Measurements from ENCODE around the gene AFDN.
"Not testable (repeated sequence)": the region's sequence is repeated elsewhere in the genome, so short reads cannot be mapped to it uniquely, and the experiment has no call there.

Gene AFDN

GRCh38 chr6:167968091-167968490, 141.4 kb downstream of the AFDN start:
- TF ChIP-seq, protein P1, sequence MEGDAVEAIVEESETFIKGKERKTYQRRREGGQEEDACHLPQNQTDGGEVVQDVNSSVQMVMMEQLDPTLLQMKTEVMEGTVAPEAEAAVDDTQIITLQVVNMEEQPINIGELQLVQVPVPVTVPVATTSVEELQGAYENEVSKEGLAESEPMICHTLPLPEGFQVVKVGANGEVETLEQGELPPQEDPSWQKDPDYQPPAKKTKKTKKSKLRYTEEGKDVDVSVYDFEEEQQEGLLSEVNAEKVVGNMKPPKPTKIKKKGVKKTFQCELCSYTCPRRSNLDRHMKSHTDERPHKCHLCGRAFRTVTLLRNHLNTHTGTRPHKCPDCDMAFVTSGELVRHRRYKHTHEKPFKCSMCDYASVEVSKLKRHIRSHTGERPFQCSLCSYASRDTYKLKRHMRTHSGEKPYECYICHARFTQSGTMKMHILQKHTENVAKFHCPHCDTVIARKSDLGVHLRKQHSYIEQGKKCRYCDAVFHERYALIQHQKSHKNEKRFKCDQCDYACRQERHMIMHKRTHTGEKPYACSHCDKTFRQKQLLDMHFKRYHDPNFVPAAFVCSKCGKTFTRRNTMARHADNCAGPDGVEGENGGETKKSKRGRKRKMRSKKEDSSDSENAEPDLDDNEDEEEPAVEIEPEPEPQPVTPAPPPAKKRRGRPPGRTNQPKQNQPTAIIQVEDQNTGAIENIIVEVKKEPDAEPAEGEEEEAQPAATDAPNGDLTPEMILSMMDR (IDR thresholded peaks at IDR 0.05; ENCODE audit: low read depth, low read length) = peak; percentile 24; the same call in 1 of the 2 replicates

DNA sequence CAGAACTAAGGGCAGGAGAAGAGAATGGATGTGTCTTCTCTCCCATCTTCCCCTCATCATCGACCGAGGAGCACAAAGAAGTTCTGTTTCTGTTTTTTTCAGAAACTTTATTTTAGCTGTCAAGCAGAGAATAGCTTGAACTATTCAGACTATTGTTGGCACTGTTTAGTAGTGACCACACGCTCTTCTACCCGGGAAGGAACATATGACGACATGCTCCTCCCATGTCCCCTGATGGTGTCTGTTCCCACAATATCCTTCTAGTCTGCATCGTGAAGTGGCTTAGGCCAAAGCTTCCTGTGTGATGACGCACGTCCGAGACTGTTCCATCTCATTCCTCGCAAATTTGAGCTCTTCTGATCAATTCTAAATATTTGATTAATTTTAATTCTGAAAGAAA, 143.5 kb downstream of the AFDN start:
- TF ChIP-seq, protein P1 (IDR thresholded peaks at IDR 0.05; ENCODE audit: low read depth, low read length) = no peak
- H3K4me3 ChIP-seq (ENCODE audit: low read depth, low read length) = no peak overlapping the region

More at GRCh38 chr6:167968091-167968490, 141.4 kb downstream of the AFDN start:
- no peak overlapping the region for H3K4me3 ChIP-seq (ENCODE audit: low read depth, low read length)

GRCh38 chr6:167972193-167972592, 145.5 kb downstream of the AFDN start:
- TF ChIP-seq, protein P1 (IDR thresholded peaks at IDR 0.05; ENCODE audit: low read depth, low read length) = no peak
- H3K4me3 ChIP-seq (ENCODE audit: low read depth, low read length) = no peak overlapping the region

- TF ChIP-seq, protein P1 (IDR thresholded peaks at IDR 0.05; ENCODE audit: low read depth, low read length) = no peak
- H3K4me3 ChIP-seq (ENCODE audit: low read depth, low read length) = no peak overlapping the region
These were observed 146.6 kb downstream of the AFDN start for GRCh38 chr6:167973148-167973885.

GRCh38 chr6:167974640-167975344, 148.1 kb downstream of the AFDN start:
- TF ChIP-seq, protein P1 (IDR thresholded peaks at IDR 0.05; ENCODE audit: low read depth, low read length) = no peak
- no peak overlapping the region for H3K4me3 ChIP-seq (ENCODE audit: low read depth, low read length)

GRCh38 chr6:167975458-167975857, 148.7 kb downstream of the AFDN start:
- TF ChIP-seq, protein P1 (IDR thresholded peaks at IDR 0.05; ENCODE audit: low read depth, low read length) = no peak
- no peak overlapping the region for H3K4me3 ChIP-seq (ENCODE audit: low read depth, low read length)

GRCh38 chr6:167976116-167976657, 149.5 kb downstream of the AFDN start:
- H3K4me3 ChIP-seq (ENCODE audit: low read depth, low read length) = not testable (repeated sequence)
